GM18517 (cell line): Measurements from ENCODE around the gene MEGF6.
"Not testable (repeated sequence)": the region's sequence is repeated elsewhere in the genome, so short reads cannot be mapped to it uniquely, and the experiment has no call there.

Source experiments
- ATAC-seq: cut with Tn5 transposase; IDR thresholded peaks from one replicate; pipeline ENCODE4 v1.9.1; 2021; ENCODE audit warnings: mild to moderate bottlenecking, moderate library complexity; ENCODE audit not compliant: unreplicated experiment

The MEGF6 gene

GRCh38 chr1:3577711-3578432 is 33.4 kb downstream of the MEGF6 start:
- no peak for ATAC-seq

GRCh38 chr1:3577300-3577699 is 34.0 kb downstream of the MEGF6 start:
- no peak for ATAC-seq

- ATAC-seq, result no peak
Observed at GRCh38 chr1:3575993-3576392, 35.3 kb downstream of the MEGF6 start.

GRCh38 chr1:3575515-3575914 is 35.8 kb downstream of the MEGF6 start:
- not testable (repeated sequence) for ATAC-seq

- no peak for ATAC-seq
Observed at GRCh38 chr1:3573500-3573899, 37.8 kb downstream of the MEGF6 start.

- not testable (repeated sequence) for ATAC-seq
Observed at GRCh38 chr1:3572638-3573037, 38.7 kb downstream of the MEGF6 start.

GRCh38 chr1:3571263-3571662 is 40.0 kb downstream of the MEGF6 start:
- no peak for ATAC-seq

- ATAC-seq, result no peak
Observed at GRCh38 chr1:3570066-3570986, 41.0 kb downstream of the MEGF6 start.

- no peak for ATAC-seq
Observed at GRCh38 chr1:3569436-3569835, 41.9 kb downstream of the MEGF6 start.

GRCh38 chr1:3568815-3569435 is 42.4 kb downstream of the MEGF6 start:
- no peak for ATAC-seq

GRCh38 chr1:3566951-3567804 is 44.1 kb downstream of the MEGF6 start:
- no peak for ATAC-seq

- ATAC-seq, result no peak
Observed at GRCh38 chr1:3566003-3566885, 45.1 kb downstream of the MEGF6 start.

- no peak for ATAC-seq
Observed at GRCh38 chr1:3564921-3565831, 46.1 kb downstream of the MEGF6 start.

GRCh38 chr1:3563610-3564009 is 47.7 kb downstream of the MEGF6 start:
- no peak for ATAC-seq

- ATAC-seq, result no peak
Observed at GRCh38 chr1:3563125-3563524, 48.2 kb downstream of the MEGF6 start.

GRCh38 chr1:3562712-3563111 is 48.6 kb downstream of the MEGF6 start:
- ATAC-seq, result no peak

- ATAC-seq, result no peak
Observed at GRCh38 chr1:3561702-3562101, 49.6 kb downstream of the MEGF6 start.

- ATAC-seq, result no peak
Observed at GRCh38 chr1:3560981-3561380, 50.3 kb downstream of the MEGF6 start.
